WTC11 (cell line): ENCODE measurements around the gene ITGB3. TPM values are rescaled to one million over a fixed set of nuclear protein-coding genes. Genes with fewer than 3 reads are reported as not detected.

Source experiments
- ATAC-seq: fragments of 200-7000 bp; cut with Tn5 transposase; 2 replicates; pipeline ENCODE4 v1.10.0; 2021; ENCODE audit warnings: mild to moderate bottlenecking, moderate library complexity
- CTCF ChIA-PET: fragments of 300-600 bp; sonication (Branson Sonifier 250); formaldehyde crosslinking; loops from one replicate; lab custom pipeline; 2021; ENCODE audit warnings: antibody characterized with exemption; lab: Charles Lee
- POLR2A ChIA-PET: fragments of 350-600 bp; sonication (Branson Sonifier 250); formaldehyde crosslinking; loops from one replicate; lab custom pipeline; 2021; ENCODE audit warnings: antibody characterized with exemption; lab: Charles Lee
- DNase-seq: peaks from one replicate; pipeline ENCODE4 v3.0.0; 2021; ENCODE audit warnings: low spot score
- H3K27ac Mint-ChIP-seq: 2 replicates; pipeline ENCODE4 v1.8.0; 2021; ENCODE audit warnings: mixed read lengths
- H3K27me3 Mint-ChIP-seq: 2 replicates; pipeline ENCODE4 v1.8.0; 2021; ENCODE audit warnings: low read depth, mild to moderate bottlenecking, moderate library complexity, mixed read lengths
- H3K36me3 Mint-ChIP-seq: 2 replicates; pipeline ENCODE4 v1.8.0; 2021; ENCODE audit warnings: mixed read lengths
- H3K4me1 Mint-ChIP-seq: 2 replicates; pipeline ENCODE4 v1.8.0; 2022; ENCODE audit warnings: mixed read lengths
- H3K4me3 Mint-ChIP-seq: 2 replicates; pipeline ENCODE4 v1.8.0; 2021; ENCODE audit warnings: mild to moderate bottlenecking, moderate library complexity, mixed read lengths
- H3K9me3 Mint-ChIP-seq: 2 replicates; pipeline ENCODE4 v1.8.0; 2021; ENCODE audit warnings: mixed read lengths
- AR ChIP-seq: fragments of 250-450 bp; sonication (Bioruptor Pico); IDR thresholded peaks from 2 replicates; pipeline ENCODE4 v1.9.0; 2021; ENCODE audit warnings: mild to moderate bottlenecking
- ARID4B ChIP-seq: sonication (generic); formaldehyde crosslinking; IDR thresholded peaks from 2 replicates; pipeline ENCODE4 v1.8.0; 2023; ENCODE audit warnings: missing genetic modification reagents, mild to moderate bottlenecking, borderline replicate concordance
- ATF3 ChIP-seq: sonication (generic); formaldehyde crosslinking; conservative IDR thresholded peaks from 2 replicates; pipeline ENCODE4 v1.8.1; 2022; ENCODE audit warnings: mild to moderate bottlenecking, missing genetic modification reagents
- E2F1 ChIP-seq: sonication (generic); formaldehyde crosslinking; IDR thresholded peaks from 2 replicates; pipeline ENCODE4 v1.8.0; 2022; ENCODE audit warnings: mild to moderate bottlenecking, missing genetic modification reagents
- E2F4 ChIP-seq: sonication (generic); formaldehyde crosslinking; IDR thresholded peaks from 2 replicates; pipeline ENCODE4 v1.8.1; 2022; ENCODE audit warnings: low read depth, mild to moderate bottlenecking, moderate library complexity, missing genetic modification reagents, borderline replicate concordance
- ELF4 ChIP-seq: sonication (generic); formaldehyde crosslinking; IDR thresholded peaks from 2 replicates; pipeline ENCODE4 v1.8.1; 2022; ENCODE audit warnings: low read depth, mild to moderate bottlenecking, moderate library complexity, missing genetic modification reagents
- ESRRA ChIP-seq: sonication (generic); formaldehyde crosslinking; IDR thresholded peaks from 2 replicates; pipeline ENCODE4 v1.8.1; 2022; ENCODE audit warnings: mild to moderate bottlenecking, missing genetic modification reagents, borderline replicate concordance
- GRHL2 ChIP-seq: fragments of 250-450 bp; sonication (Bioruptor Pico); IDR thresholded peaks from 2 replicates; pipeline ENCODE4 v1.8.0; 2022; ENCODE audit warnings: mild to moderate bottlenecking, moderate library complexity; ENCODE audit not compliant: insufficient replicate concordance, severe bottlenecking
- OVOL2 ChIP-seq: fragments of 250-450 bp; sonication (Bioruptor Pico); IDR thresholded peaks from 2 replicates; pipeline ENCODE4 v1.9.0; 2021; ENCODE audit warnings: mild to moderate bottlenecking, borderline replicate concordance
- RORB ChIP-seq: fragments of 250-450 bp; sonication (Bioruptor Pico); IDR thresholded peaks from 2 replicates; pipeline ENCODE4 v1.9.0; 2021; ENCODE audit warnings: mild to moderate bottlenecking
- SP1 ChIP-seq: sonication (generic); formaldehyde crosslinking; conservative IDR thresholded peaks from 2 replicates; pipeline ENCODE4 v1.8.1; 2022; ENCODE audit warnings: missing genetic modification reagents
- ZMAT4 ChIP-seq: fragments of 250-450 bp; sonication (Bioruptor Pico); IDR thresholded peaks from 2 replicates; pipeline ENCODE4 v1.9.0; 2021; ENCODE audit warnings: mild to moderate bottlenecking
- ZNF121 ChIP-seq: sonication (generic); formaldehyde crosslinking; IDR thresholded peaks from 2 replicates; pipeline ENCODE4 v1.8.0; 2023; ENCODE audit warnings: missing genetic modification reagents
- total RNA-seq: library from RNA; stranded (reverse); gene quantifications from 3 replicates; pipeline ENCODE4 v1.2.3, GENCODE V29; 2021

Gene ITGB3
- total RNA-seq, 1 experiment from 2014 or later, result 0.04 TPM

GRCh38 chr17:47232465-47232864, 21.2 kb upstream of the ITGB3 start:
- H3K4me3 Mint-ChIP-seq, result no peak overlapping the region
- ATAC-seq, result no peak
- TF ChIP-seq ZNF121 (CRISPR knock-in tag) (peak; percentile 55; the same call in 1 of the 2 replicates), ELF4 (no peak)

GRCh38 chr17:47235506-47235905, 18.1 kb upstream of the ITGB3 start:
- POLR2A ChIA-PET, result no interaction called here
- no peak overlapping the region for H3K4me3 Mint-ChIP-seq

More at GRCh38 chr17:47232465-47232864, 21.2 kb upstream of the ITGB3 start:
- H3K9me3 Mint-ChIP-seq, result no peaks in the 10 kb centered on the region
- H3K27me3 Mint-ChIP-seq, result peaks cover 14% of the 10 kb centered on the region
- H3K27ac Mint-ChIP-seq, result no peak overlapping the region
- ChIA-PET POLR2A (interaction anchor here (0.9 kb wide), 1 partner anchor 42 kb away, joined by 3 read pairs; no protein-coding TSS in a partner anchor), CTCF (no interaction called here)
- no peaks in the 10 kb centered on the region for H3K36me3 Mint-ChIP-seq
- peaks cover 14% of the 10 kb centered on the region for H3K4me1 Mint-ChIP-seq
- DNase-seq, result no peak

GRCh38 chr17:47235923-47236322, 17.7 kb upstream of the ITGB3 start:
- no peak for DNase-seq
- H3K36me3 Mint-ChIP-seq, result no peaks in the 10 kb centered on the region
- peaks cover 5% of the 10 kb centered on the region; the same call in 1 of the 2 replicates for H3K27me3 Mint-ChIP-seq
- CTCF ChIA-PET, result no interaction called here
- 0 out of 2 replicates have a peak, but pooled peaks cover 4% of the 10 kb centered on the region for H3K4me1 Mint-ChIP-seq
- H3K9me3 Mint-ChIP-seq, result no peaks in the 10 kb centered on the region
- H3K4me3 Mint-ChIP-seq, result no peak overlapping the region
- POLR2A ChIA-PET, result no interaction called here
- no peak for ATAC-seq
- no peak overlapping the region for H3K27ac Mint-ChIP-seq
- TF ChIP-seq ZMAT4 (CRISPR knock-in tag), result no peak
- TF ChIP-seq GRHL2 (CRISPR knock-in tag), result no peak
- no peak for TF ChIP-seq ESRRA (CRISPR knock-in tag)
- TF ChIP-seq E2F4 (CRISPR knock-in tag), result no peak
- TF ChIP-seq SP1 (CRISPR knock-in tag), result no peak
- TF ChIP-seq RORB (CRISPR knock-in tag), result no peak
- TF ChIP-seq ARID4B (CRISPR knock-in tag), result no peak

More at GRCh38 chr17:47235506-47235905, 18.1 kb upstream of the ITGB3 start:
- Mint-ChIP-seq H3K27ac (no peak overlapping the region), H3K36me3 (no peaks in the 10 kb centered on the region), H3K27me3 (peaks cover 8% of the 10 kb centered on the region), H3K4me1 (peaks cover 5% of the 10 kb centered on the region), H3K9me3 (no peaks in the 10 kb centered on the region)
- DNase-seq (no peak), ATAC-seq (no peak)
- TF ChIP-seq E2F1 (CRISPR knock-in tag), result no peak
- no peak for TF ChIP-seq AR (CRISPR knock-in tag)
- no peak for TF ChIP-seq OVOL2 (CRISPR knock-in tag)
- TF ChIP-seq GRHL2 (CRISPR knock-in tag), result no peak
- TF ChIP-seq E2F4 (CRISPR knock-in tag), result no peak
- TF ChIP-seq ATF3 (CRISPR knock-in tag), result no peak
- CTCF ChIA-PET, result no interaction called here
